CD14-positive monocyte (primary cell): ENCODE measurements around the gene CDCP2. TPM values are rescaled to one million over a fixed set of nuclear protein-coding genes. Genes with fewer than 3 reads are reported as not detected.

Experiments
- DNase-seq, 3 donors: peaks; one replicate each; pipeline ENCODE4 v3.0.0-alpha.2; 2011 to 2022
- H2AFZ ChIP-seq: 2 replicates; pipeline ENCODE4 v1.6.0; 2012; ENCODE audit warnings: mild to moderate bottlenecking, low read depth, low read length, inconsistent platforms; ENCODE audit not compliant: insufficient read depth, poor library complexity, severe bottlenecking
- H3K27ac ChIP-seq, 2 donors: 1 replicate in 1 of 2; 2 replicates in 1 of 2; pipeline ENCODE4 v1.5.1; 2012 to 2013; ENCODE audit warnings: low read length in 2 of 2, control low read depth in 1 of 2, inconsistent platforms in 1 of 2, low read depth in 1 of 2, mild to moderate bottlenecking in 1 of 2
- H3K27me3 ChIP-seq, 2 donors: one replicate each; pipeline versions ENCODE4 v1.6.0 to v1.6.1; 2011 to 2013; ENCODE audit warnings: low read length in 2 of 2; ENCODE audit not compliant: control insufficient read depth in 2 of 2, insufficient read depth in 2 of 2
- H3K36me3 ChIP-seq, 2 donors: replicated peaks in 1 of 2; 1 replicate in 1 of 2; 2 replicates in 1 of 2; pipeline versions ENCODE4 v1.5.1 to v1.6.1; 2012 to 2013; ENCODE audit warnings: low read length in 2 of 2, control low read depth in 1 of 2, inconsistent platforms in 1 of 2, mild to moderate bottlenecking in 1 of 2; ENCODE audit not compliant: insufficient read depth in 2 of 2, control insufficient read depth in 1 of 2
- H3K4me1 ChIP-seq, 2 donors: 1 replicate in 1 of 2; 2 replicates in 1 of 2; pipeline versions ENCODE4 v1.5.1 to v1.6.1; 2012 to 2013; ENCODE audit warnings: low read length in 2 of 2, control low read depth in 1 of 2, inconsistent platforms in 1 of 2, mild to moderate bottlenecking in 1 of 2, moderate library complexity in 1 of 2; ENCODE audit not compliant: insufficient read depth in 2 of 2, control insufficient read depth in 1 of 2
- H3K4me2 ChIP-seq: replicated peaks from 2 replicates; pipeline ENCODE3; 2012; ENCODE audit warnings: low read length, moderate library complexity, mild to moderate bottlenecking; ENCODE audit not compliant: poor library complexity, severe bottlenecking; ENCODE audit errors: extremely low read depth
- H3K4me3 ChIP-seq, 3 experiments: fragments of 200-600 bp in 1 of 3; sonication (generic) in 1 of 3; replicated peaks in 1 of 3; 1 replicate in 2 of 3; 2 replicates in 1 of 3; pipeline ENCODE4 v1.5.1; 2011 to 2013; ENCODE audit warnings: low read length in 3 of 3, mild to moderate bottlenecking in 3 of 3, control low read depth in 2 of 3, low read depth in 2 of 3, inconsistent platforms in 1 of 3, moderate library complexity in 1 of 3
- H3K79me2 ChIP-seq: 2 replicates; pipeline ENCODE4 v1.6.0; 2012; ENCODE audit warnings: mild to moderate bottlenecking, control low read depth, inconsistent platforms, low read length, moderate library complexity; ENCODE audit not compliant: insufficient read depth
- H3K9ac ChIP-seq: 2 replicates; pipeline ENCODE4 v1.6.0; 2017; ENCODE audit warnings: low read length, mild to moderate bottlenecking; ENCODE audit not compliant: insufficient read depth, poor library complexity, severe bottlenecking
- H3K9me3 ChIP-seq, 2 donors: replicated peaks in 1 of 2; 1 replicate in 1 of 2; 2 replicates in 1 of 2; pipeline versions ENCODE4 v1.5.1 to v1.6.1; 2012 to 2013; ENCODE audit warnings: low read length in 2 of 2, control low read depth in 1 of 2; ENCODE audit not compliant: control insufficient read depth in 1 of 2, insufficient read depth in 1 of 2
- H4K20me1 ChIP-seq: 2 replicates; pipeline ENCODE4 v1.6.0; 2012; ENCODE audit warnings: mild to moderate bottlenecking, low read length, control low read depth, moderate library complexity; ENCODE audit not compliant: insufficient read depth
- H3K27ac Mint-ChIP-seq, 7 donors: one replicate each; pipeline ENCODE4 v1.8.0; 2020; ENCODE audit warnings: mild to moderate bottlenecking in 7 of 7, mixed read lengths in 7 of 7, moderate library complexity in 6 of 7, inconsistent platforms in 2 of 7
- H3K27me3 Mint-ChIP-seq, 3 donors: one replicate each; pipeline ENCODE4 v1.8.0; 2021 to 2022; ENCODE audit warnings: low read depth in 3 of 3, mild to moderate bottlenecking in 3 of 3, mixed read lengths in 3 of 3, moderate library complexity in 3 of 3, inconsistent platforms in 1 of 3
- H3K36me3 Mint-ChIP-seq, 2 donors: one replicate each; pipeline ENCODE4 v1.8.0; 2020; ENCODE audit warnings: mixed read lengths in 2 of 2, inconsistent platforms in 1 of 2, mild to moderate bottlenecking in 1 of 2
- H3K4me1 Mint-ChIP-seq: one replicate; pipeline ENCODE4 v1.8.0; 2020; ENCODE audit warnings: mild to moderate bottlenecking, mixed read lengths
- H3K4me3 Mint-ChIP-seq, 2 donors: one replicate each; pipeline ENCODE4 v1.8.0; 2020; ENCODE audit warnings: mild to moderate bottlenecking in 2 of 2, mixed read lengths in 2 of 2, moderate library complexity in 1 of 2
- H3K9me3 Mint-ChIP-seq, 7 donors: one replicate each; pipeline ENCODE4 v1.8.0; 2020 to 2022; ENCODE audit warnings: mixed read lengths in 7 of 7, mild to moderate bottlenecking in 6 of 7, moderate library complexity in 6 of 7, inconsistent platforms in 2 of 7
- CTCF ChIP-seq: fragments of 200-600 bp; IDR thresholded peaks from one replicate; pipeline ENCODE4 v1.8.0; 2022; ENCODE audit warnings: antibody characterized with exemption, mild to moderate bottlenecking
- WGBS: methylation state at CpG from one replicate; pipeline ENCODE4 v1.1.5; 2013; ENCODE audit warnings: missing lambda C conversion rate; ENCODE audit not compliant: insufficient coverage; 5-methylcytosine and 5-hydroxymethylcytosine counted together
- intact Hi-C, 2 donors: fragments of 100-400 bp; cut with micrococcal nuclease; formaldehyde crosslinking; loops; one replicate each; pipeline versions ENCODE4 v1.15.0 to v1.15.1; 2023
- polyA plus RNA-seq, 3 donors: library from polyadenylated mRNA; depleted of rRNA in 1 of 3; unstranded in 2 of 3; stranded (reverse) in 1 of 3; fragments of 300-500 nt in 2 of 3; fragments of >200 nt in 1 of 3; fragmentation: Illumina TruSeq in 2 of 3; gene quantifications; 1 replicate in 2 of 3; 2 replicates in 1 of 3; pipeline ENCODE4 v1.2.3, GENCODE V29; 2012 to 2021

CDCP2 gene
- polyA plus RNA-seq, 3 donors: 0.09 TPM; not detected in 2

DNA sequence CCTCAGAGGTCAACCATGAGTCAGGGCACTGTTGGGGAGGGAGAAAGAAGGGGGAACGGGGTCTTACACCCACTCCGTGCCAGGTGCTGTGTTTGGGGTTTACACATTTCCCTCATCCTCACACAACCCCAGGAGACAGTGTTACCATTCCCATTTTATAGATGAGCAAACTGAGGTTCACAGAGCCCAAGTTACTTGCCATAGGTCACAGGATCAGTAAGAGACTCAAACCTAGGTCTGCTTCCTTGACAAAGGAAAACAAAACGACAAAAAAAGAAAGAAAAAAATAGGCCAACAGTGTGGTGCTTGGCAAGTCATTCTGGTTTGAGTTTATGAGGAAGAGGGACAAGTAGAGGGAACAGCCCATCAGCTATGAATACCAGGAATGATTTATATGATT is 16.3 kb upstream of the CDCP2 start:
- no peaks in the 10 kb centered on the region for H3K79me2 ChIP-seq
- no peak overlapping the region for H3K9ac ChIP-seq
- Mint-ChIP-seq H3K4me3 (no peak overlapping the region), H3K9me3 (no peaks in the 10 kb centered on the region), H3K27ac (no peak overlapping the region), H3K27me3 (no peaks in the 10 kb centered on the region), H3K36me3 (peaks cover 0 to 3% of the 10 kb centered on the region in 2 donors), H3K4me1 (peaks cover 4% of the 10 kb centered on the region)
- H4K20me1 ChIP-seq: no peaks in the 10 kb centered on the region
- 63% methylated on average over 1 of the region's 3 CpGs for WGBS
- H3K4me3 ChIP-seq: no peak overlapping the region
- intact Hi-C loops: no loop called here
- H3K27me3 ChIP-seq: no peaks in the 10 kb centered on the region
- no peak overlapping the region for H2AFZ ChIP-seq
- no peak for TF ChIP-seq CTCF
- no peaks in the 10 kb centered on the region for H3K4me1 ChIP-seq
- no peak overlapping the region for H3K4me2 ChIP-seq
- no peaks in the 10 kb centered on the region for H3K9me3 ChIP-seq
- H3K36me3 ChIP-seq: peaks cover under 1 to 8% of the 10 kb centered on the region in 2 donors
- DNase-seq: no peak
- H3K27ac ChIP-seq: no peak overlapping the region

- no peaks in the 10 kb centered on the region for H3K4me1 ChIP-seq
- H3K4me3 Mint-ChIP-seq: no peak overlapping the region
- intact Hi-C loops: no loop called here
- WGBS: 90% methylated on average over 8 of the region's 8 CpGs
- no peaks in the 10 kb centered on the region for H4K20me1 ChIP-seq
- peaks cover 4% of the 10 kb centered on the region for H3K4me1 Mint-ChIP-seq
- no peak for DNase-seq
- H3K27ac ChIP-seq: no peak overlapping the region
- H3K27me3 ChIP-seq: no peaks in the 10 kb centered on the region
- no peaks in the 10 kb centered on the region for H3K27me3 Mint-ChIP-seq
- H3K36me3 ChIP-seq: peaks cover 0 to under 1% of the 10 kb centered on the region in 2 donors
- no peaks in the 10 kb centered on the region for H3K79me2 ChIP-seq
- no peak for TF ChIP-seq CTCF
- H3K4me3 ChIP-seq: no peak overlapping the region
- H2AFZ ChIP-seq: no peak overlapping the region
- H3K9me3 Mint-ChIP-seq: no peaks in the 10 kb centered on the region
- peaks cover 0 to 3% of the 10 kb centered on the region in 2 donors for H3K36me3 Mint-ChIP-seq
- no peaks in the 10 kb centered on the region for H3K9me3 ChIP-seq
- H3K4me2 ChIP-seq: no peak overlapping the region
- H3K9ac ChIP-seq: no peak overlapping the region
- no peak overlapping the region for H3K27ac Mint-ChIP-seq
These were observed 15.6 kb upstream of the CDCP2 start for GRCh38 chr1:54168206-54168965.
